Astrocyte of the spinal cord (primary cell): ENCODE results near the gene PKN2.
A peak's percentile ranks its signal among the peaks of the same experiment; 100 is the strongest.

Experiments used
- DNase-seq: peaks from one replicate; pipeline ENCODE4 v3.0.0; 2011; ENCODE audit warnings: low read depth, low spot score
- H3K4me3 ChIP-seq: 2 replicates; pipeline ENCODE4 v1.5.1; 2011; ENCODE audit warnings: low read depth, mild to moderate bottlenecking, low read length, moderate library complexity
- in situ Hi-C: cut with HindIII; loops from 2 replicates; pipeline ENCODE4 v1.10.0; 2017; ENCODE audit warnings: low sequenced_read_pairs
- TF ChIP-seq, protein P1 (sequence below): IDR thresholded peaks from 2 replicates; pipeline ENCODE4 v1.5.1; 2012; ENCODE audit warnings: low read depth, mild to moderate bottlenecking, low read length, inconsistent platforms

The PKN2 gene

DNA sequence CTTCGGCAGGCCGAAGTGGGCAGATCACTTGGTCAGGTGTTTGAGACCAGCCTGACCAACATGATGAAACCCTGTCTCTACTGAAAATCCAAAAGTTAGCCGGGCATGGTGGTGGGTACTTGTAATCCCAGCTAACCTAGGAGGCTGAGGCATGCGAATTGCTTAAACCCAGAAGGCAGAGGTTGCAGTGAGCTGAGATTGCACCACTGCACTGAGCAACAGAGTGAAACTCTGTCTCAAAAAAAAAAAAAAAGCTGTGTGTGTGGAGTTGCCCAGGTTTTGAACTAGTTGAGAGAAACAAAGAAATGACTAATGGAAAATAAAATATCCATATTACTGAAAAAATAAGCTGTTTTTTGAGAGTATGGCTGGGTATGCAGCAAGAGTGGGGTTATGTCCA is 107.1 kb downstream of the PKN2 start:
- in situ Hi-C loops: no loop called here
- TF ChIP-seq, protein P1, sequence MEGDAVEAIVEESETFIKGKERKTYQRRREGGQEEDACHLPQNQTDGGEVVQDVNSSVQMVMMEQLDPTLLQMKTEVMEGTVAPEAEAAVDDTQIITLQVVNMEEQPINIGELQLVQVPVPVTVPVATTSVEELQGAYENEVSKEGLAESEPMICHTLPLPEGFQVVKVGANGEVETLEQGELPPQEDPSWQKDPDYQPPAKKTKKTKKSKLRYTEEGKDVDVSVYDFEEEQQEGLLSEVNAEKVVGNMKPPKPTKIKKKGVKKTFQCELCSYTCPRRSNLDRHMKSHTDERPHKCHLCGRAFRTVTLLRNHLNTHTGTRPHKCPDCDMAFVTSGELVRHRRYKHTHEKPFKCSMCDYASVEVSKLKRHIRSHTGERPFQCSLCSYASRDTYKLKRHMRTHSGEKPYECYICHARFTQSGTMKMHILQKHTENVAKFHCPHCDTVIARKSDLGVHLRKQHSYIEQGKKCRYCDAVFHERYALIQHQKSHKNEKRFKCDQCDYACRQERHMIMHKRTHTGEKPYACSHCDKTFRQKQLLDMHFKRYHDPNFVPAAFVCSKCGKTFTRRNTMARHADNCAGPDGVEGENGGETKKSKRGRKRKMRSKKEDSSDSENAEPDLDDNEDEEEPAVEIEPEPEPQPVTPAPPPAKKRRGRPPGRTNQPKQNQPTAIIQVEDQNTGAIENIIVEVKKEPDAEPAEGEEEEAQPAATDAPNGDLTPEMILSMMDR: no peak
- DNase-seq: no peak
- H3K4me3 ChIP-seq: no peak overlapping the region

DNA sequence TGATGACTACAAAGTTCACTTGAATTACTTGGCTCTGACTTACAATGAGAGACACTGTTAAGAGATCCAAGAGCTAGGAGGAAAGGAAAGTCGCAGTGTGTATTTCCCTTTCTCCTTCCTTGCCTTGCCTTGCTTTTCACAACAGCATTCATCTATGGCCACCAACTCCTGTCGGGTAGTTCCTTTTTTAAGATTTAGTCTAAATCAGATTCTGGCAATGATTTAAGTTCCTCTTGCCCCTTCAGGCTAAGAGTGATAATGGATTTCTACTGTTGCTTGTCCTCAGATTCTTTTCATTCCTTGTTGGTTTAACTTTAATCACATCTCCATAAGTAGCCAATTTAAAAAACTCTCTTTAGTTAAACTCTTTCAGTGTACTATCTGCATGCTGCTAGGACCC is 115.4 kb downstream of the PKN2 start:
- TF ChIP-seq, protein P1: no peak
- H3K4me3 ChIP-seq: no peak overlapping the region
- in situ Hi-C loops: no loop called here
- no peak for DNase-seq

GRCh38 chr1:88800382-88801051 is 116.4 kb downstream of the PKN2 start:
- H3K4me3 ChIP-seq: no peak overlapping the region
- peak; percentile 27 for DNase-seq
- in situ Hi-C loops: no loop called here
- TF ChIP-seq, protein P1: peak; percentile 63

DNA sequence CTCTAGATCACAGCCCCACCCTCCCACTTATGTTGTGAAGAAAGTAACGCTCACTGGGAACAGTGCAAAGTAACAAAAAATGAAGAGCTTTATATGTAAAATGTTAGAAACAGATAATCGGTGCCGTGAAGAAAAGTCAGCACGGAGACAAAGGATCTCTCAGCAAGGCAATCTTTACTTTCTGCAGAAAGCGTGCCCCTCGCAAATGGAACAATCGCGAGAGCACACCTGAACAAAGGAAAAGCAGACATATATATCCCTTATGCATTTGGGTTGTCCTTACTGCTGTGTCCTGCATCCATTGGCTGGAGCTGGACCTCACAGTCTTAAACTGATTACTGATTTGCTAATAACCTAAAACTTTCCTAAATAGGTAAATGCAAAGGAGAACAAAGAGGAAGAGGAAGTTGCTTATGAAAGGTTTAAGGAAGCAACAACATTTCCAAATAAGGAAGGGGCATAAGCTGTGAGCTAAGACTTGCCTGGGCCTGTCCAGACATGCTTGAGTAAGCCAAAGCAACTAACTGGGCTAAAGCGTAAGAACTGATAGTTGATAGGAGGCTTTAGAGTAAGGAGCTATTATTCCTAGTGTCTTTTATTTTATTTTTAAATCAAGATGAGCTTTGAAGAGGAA is 117.6 kb downstream of the PKN2 start:
- DNase-seq: peak; percentile 16
- in situ Hi-C loops: no loop called here
- H3K4me3 ChIP-seq: no peak overlapping the region
- TF ChIP-seq, protein P1: no peak

DNA sequence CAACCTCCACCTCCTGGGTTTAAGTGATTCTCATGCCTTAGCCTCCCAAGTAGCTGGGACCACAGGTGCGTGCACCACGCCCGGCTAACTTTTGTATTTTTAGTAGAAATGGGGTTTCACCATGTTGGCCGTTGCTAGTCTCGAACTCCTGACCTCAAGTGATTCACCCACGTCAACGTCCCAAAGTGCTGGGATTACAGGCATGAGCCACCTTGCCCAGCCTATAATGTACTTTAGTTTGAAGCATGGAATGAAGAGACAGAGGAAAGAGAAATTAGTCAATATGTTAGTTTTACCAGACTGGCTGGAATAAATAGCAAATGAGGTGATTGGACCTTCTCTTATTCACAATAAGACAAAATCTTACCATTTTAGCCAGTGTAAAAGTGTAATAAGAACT is 118.3 kb downstream of the PKN2 start:
- in situ Hi-C loops: no loop called here
- H3K4me3 ChIP-seq: no peak overlapping the region
- TF ChIP-seq, protein P1: no peak
- no peak for DNase-seq

GRCh38 chr1:88802950-88803349 is 118.9 kb downstream of the PKN2 start:
- TF ChIP-seq, protein P1: no peak
- in situ Hi-C loops: no loop called here
- H3K4me3 ChIP-seq: no peak overlapping the region
- DNase-seq: peak; percentile 60
